ENCODE data around the gene MYOF. TPM values are rescaled to one million over a fixed set of nuclear protein-coding genes. Genes with fewer than 3 reads are reported as not detected.

The MYOF gene
- total and polyA plus RNA-seq, 2 of the 8 experiments (the other 6 are each of a cell fraction or from before 2014, with no cell fraction given) = 0.98 to 2.3 TPM

- H3K4me2 ChIP-seq (ENCODE audit: insufficient read depth in 1 of 2, low read depth in 2 of 2, low read length in 2 of 2) = no peak overlapping the region
- DNase-seq (ENCODE audit: low read depth in 1 of 2, low spot score in 2 of 2) (no peak), FAIRE-seq (no peak)
- no peak overlapping the region for H3K14ac ChIP-seq (ENCODE audit: insufficient read length)
- no peak overlapping the region for H3K4me3 ChIP-seq (ENCODE audit: extremely low read depth in 1 of 4, insufficient read depth in 2 of 4, low read depth in 3 of 4, low read length in 4 of 4)
- H2BK20ac ChIP-seq (ENCODE audit: low read length) = no peak overlapping the region
- ChIA-PET POLR2A (ENCODE audit: partially characterized antibody) (interaction anchor here (1.3 kb wide), 1 partner anchor 29 kb away, joined by 6 read pairs; no protein-coding TSS in a partner anchor), CTCF (ENCODE audit: partially characterized antibody) (interaction anchor here (0.7 to 8.9 kb wide), 7 partner anchors 9 to 91 kb away, joined by 4 to 63 read pairs (median 6); partner anchors contain the start of gene MYOF)
- H3K56ac ChIP-seq (replicated peaks; ENCODE audit: insufficient read length, low read depth, low read length) = no peak overlapping the region
- WGBS, 2 experiments (ENCODE audit: extremely low coverage in 1 of 2, insufficient coverage in 1 of 2, insufficient read length in 1 of 2, insufficient replicate concordance in 2 of 2, low coverage in 1 of 2, low lambda C conversion rate in 2 of 2, missing lambda C conversion rate in 1 of 2) = 85% methylated on average over 10 of the region's 10 CpGs; no CpG with 5 or more reads in 1 of the 2 experiments
- no peak overlapping the region for H2AK5ac ChIP-seq (ENCODE audit: low read depth, low read length)
- H3K23me2 ChIP-seq (ENCODE audit: low read depth, low read length) = no peaks in the 10 kb centered on the region
- H3K4me1 ChIP-seq (replicated peaks in 1 of 4; ENCODE audit: control insufficient read depth in 3 of 4, insufficient read depth in 4 of 4, low read length in 3 of 4) = peaks cover 0 to 3% (median 0%) of the 10 kb centered on the region in 4 experiments; a peak in 3 of 7 replicates
- H3K79me2 ChIP-seq (ENCODE audit: control insufficient read depth in 1 of 2, insufficient read depth in 2 of 2, low read length in 2 of 2) = no peaks in the 10 kb centered on the region
- H4K20me1 ChIP-seq (replicated peaks in 1 of 2; ENCODE audit: control insufficient read depth in 1 of 2, insufficient read depth in 2 of 2, low read length in 2 of 2) = no peaks in the 10 kb centered on the region
- H3K36me3 ChIP-seq (ENCODE audit: control insufficient read depth in 2 of 4, insufficient read depth in 4 of 4, low read length in 3 of 4) = no peaks in the 10 kb centered on the region
- H4K5ac ChIP-seq (ENCODE audit: insufficient read length, low read depth, low read length) = no peak overlapping the region
- no peak overlapping the region for H2AFZ ChIP-seq (ENCODE audit: low read length)
- H4K8ac ChIP-seq (ENCODE audit: extremely low read depth, insufficient read depth, low read length) = no peak overlapping the region
- H2BK15ac ChIP-seq (ENCODE audit: low read length) = no peak overlapping the region
- H2BK12ac ChIP-seq (ENCODE audit: low read depth, low read length) = no peak overlapping the region
- H3K27me3 ChIP-seq (replicated peaks in 1 of 4; ENCODE audit: control insufficient read depth in 3 of 4, extremely low read depth in 1 of 4, insufficient read depth in 3 of 4, low read length in 3 of 4) = no peaks in the 10 kb centered on the region
- H3K23ac ChIP-seq (ENCODE audit: insufficient read length) = no peak overlapping the region
- no peak overlapping the region for H4K91ac ChIP-seq (replicated peaks; ENCODE audit: insufficient read length, low read length)
- no peaks in the 10 kb centered on the region for H3K79me1 ChIP-seq (ENCODE audit: low read depth, low read length)
- no peak overlapping the region for H2BK5ac ChIP-seq (ENCODE audit: low read depth, low read length)
- no peaks in the 10 kb centered on the region for H3K9me3 ChIP-seq (ENCODE audit: insufficient read depth in 2 of 2, low read depth in 1 of 2, low read length in 1 of 2)
- H3K9ac ChIP-seq (replicated peaks in 1 of 4; ENCODE audit: extremely low read depth in 1 of 4, low read depth in 3 of 4, low read length in 3 of 4) = no peak overlapping the region
- no peak overlapping the region for H3K18ac ChIP-seq (ENCODE audit: extremely low read depth, low read length)
- H2BK120ac ChIP-seq (replicated peaks; ENCODE audit: low read depth, low read length) = no peak overlapping the region
- H3K4ac ChIP-seq (replicated peaks; ENCODE audit: insufficient read length, low read depth, low read length) = no peak overlapping the region
- H3K27ac ChIP-seq (ENCODE audit: low read depth, low read length) = no peak overlapping the region
- TF ChIP-seq SP2 (IDR thresholded peaks at IDR 0.05; ENCODE audit: low read length) (no peak), SIRT6 (IDR thresholded peaks at IDR 0.05; ENCODE audit: low read length) (no peak), TAF7 (optimal IDR thresholded peaks at IDR 0.05; ENCODE audit: borderline replicate concordance, low read depth, low read length) (no peak), BCL11A (IDR thresholded peaks at IDR 0.05; ENCODE audit: low read depth in 2 of 2, low read length in 2 of 2) (no peak), ATF3 (IDR thresholded peaks at IDR 0.05; ENCODE audit: insufficient read depth, low read depth, low read length) (no peak), ATF2 (IDR thresholded peaks at IDR 0.05; ENCODE audit: low read length) (no peak)
- TF ChIP-seq, protein P1, sequence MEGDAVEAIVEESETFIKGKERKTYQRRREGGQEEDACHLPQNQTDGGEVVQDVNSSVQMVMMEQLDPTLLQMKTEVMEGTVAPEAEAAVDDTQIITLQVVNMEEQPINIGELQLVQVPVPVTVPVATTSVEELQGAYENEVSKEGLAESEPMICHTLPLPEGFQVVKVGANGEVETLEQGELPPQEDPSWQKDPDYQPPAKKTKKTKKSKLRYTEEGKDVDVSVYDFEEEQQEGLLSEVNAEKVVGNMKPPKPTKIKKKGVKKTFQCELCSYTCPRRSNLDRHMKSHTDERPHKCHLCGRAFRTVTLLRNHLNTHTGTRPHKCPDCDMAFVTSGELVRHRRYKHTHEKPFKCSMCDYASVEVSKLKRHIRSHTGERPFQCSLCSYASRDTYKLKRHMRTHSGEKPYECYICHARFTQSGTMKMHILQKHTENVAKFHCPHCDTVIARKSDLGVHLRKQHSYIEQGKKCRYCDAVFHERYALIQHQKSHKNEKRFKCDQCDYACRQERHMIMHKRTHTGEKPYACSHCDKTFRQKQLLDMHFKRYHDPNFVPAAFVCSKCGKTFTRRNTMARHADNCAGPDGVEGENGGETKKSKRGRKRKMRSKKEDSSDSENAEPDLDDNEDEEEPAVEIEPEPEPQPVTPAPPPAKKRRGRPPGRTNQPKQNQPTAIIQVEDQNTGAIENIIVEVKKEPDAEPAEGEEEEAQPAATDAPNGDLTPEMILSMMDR (IDR thresholded peaks at IDR 0.05; ENCODE audit: control extremely low read depth in 1 of 3, insufficient read depth in 1 of 3, low read depth in 1 of 3, low read length in 3 of 3) = no peak
Observed at GRCh38 chr10:93468461-93469213, 13.5 kb downstream of the MYOF start.
